Duodenal mucosa (tissue), 2 donors: ENCODE results near the gene MTG2.

Source experiments
- H3K27ac ChIP-seq: one replicate; pipeline ENCODE4 v1.7.0; 2013; ENCODE audit warnings: low read depth, low read length
- H3K27me3 ChIP-seq, 2 donors: one replicate each; pipeline ENCODE4 v1.7.0; 2013; ENCODE audit warnings: low read length in 2 of 2, control low read depth in 1 of 2; ENCODE audit not compliant: insufficient read depth in 2 of 2, control insufficient read depth in 1 of 2
- H3K36me3 ChIP-seq, 2 donors: one replicate each; pipeline ENCODE4 v1.7.0; 2013; ENCODE audit warnings: low read length in 2 of 2, control low read depth in 1 of 2; ENCODE audit not compliant: insufficient read depth in 2 of 2, control insufficient read depth in 1 of 2
- H3K4me1 ChIP-seq, 2 donors: one replicate each; pipeline ENCODE4 v1.7.0; 2013; ENCODE audit warnings: low read length in 2 of 2, control low read depth in 1 of 2; ENCODE audit not compliant: insufficient read depth in 2 of 2, control insufficient read depth in 1 of 2
- H3K4me3 ChIP-seq, 2 donors: one replicate each; pipeline ENCODE4 v1.7.0; 2013; ENCODE audit warnings: low read length in 2 of 2, low read depth in 1 of 2
- H3K9ac ChIP-seq, 2 donors: one replicate each; pipeline ENCODE4 v1.7.0; 2013; ENCODE audit warnings: low read length in 2 of 2, low read depth in 1 of 2
- H3K9me3 ChIP-seq, 2 donors: one replicate each; pipeline ENCODE4 v1.7.0; 2013; ENCODE audit warnings: low read length in 2 of 2, control low read depth in 1 of 2; ENCODE audit not compliant: control insufficient read depth in 1 of 2

MTG2 gene

DNA sequence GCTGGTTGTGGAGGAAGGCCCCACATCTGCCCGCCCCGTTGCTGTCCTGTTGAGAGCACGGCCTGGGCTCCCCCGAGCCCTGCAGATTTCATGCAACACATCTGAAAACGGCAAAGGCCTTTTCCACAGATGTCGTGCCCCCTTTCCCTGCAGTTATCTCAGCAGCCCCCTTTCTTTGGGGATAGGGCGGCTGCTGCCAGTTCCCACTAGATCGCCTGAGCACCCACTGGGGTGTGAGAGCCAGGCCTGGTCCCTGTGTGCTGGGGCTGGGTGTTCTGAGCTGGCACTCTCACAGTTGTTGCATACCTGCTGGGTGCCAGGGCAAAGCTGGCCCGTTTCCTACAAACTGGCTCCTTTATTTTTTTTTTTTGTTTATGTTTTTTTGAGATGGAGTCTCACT, 12.3 kb upstream of the MTG2 start:
- H3K4me3 ChIP-seq, result no peak overlapping the region
- H3K36me3 ChIP-seq, result peaks cover 13 to 39% of the 10 kb centered on the region in 2 donors
- H3K27ac ChIP-seq, result no peak overlapping the region
- H3K9ac ChIP-seq, result no peak overlapping the region
- no peaks in the 10 kb centered on the region for H3K4me1 ChIP-seq
- H3K27me3 ChIP-seq, result no peaks in the 10 kb centered on the region
- H3K9me3 ChIP-seq, result no peaks in the 10 kb centered on the region

DNA sequence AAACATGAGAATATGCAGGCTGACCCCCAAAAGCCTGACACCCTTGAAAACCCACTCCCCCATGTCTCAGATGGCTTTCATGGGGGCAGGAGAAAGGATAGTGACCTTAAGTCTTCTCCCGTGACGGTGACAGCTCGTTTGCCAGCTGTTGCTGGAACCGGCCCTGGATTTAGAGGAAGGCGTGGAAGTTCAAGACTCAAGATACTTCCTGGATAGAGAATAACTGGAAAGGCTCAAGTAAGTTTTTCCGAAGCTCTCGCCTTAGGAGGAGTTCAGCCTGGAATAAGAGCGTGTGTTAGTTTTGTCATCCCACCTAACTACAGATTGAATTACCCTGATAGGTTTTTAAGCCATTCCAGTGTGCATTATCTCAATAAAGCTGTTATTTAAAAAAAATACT, 11.6 kb upstream of the MTG2 start:
- Histone ChIP-seq H3K9ac (no peak overlapping the region), H3K27me3 (no peaks in the 10 kb centered on the region), H3K27ac (no peak overlapping the region), H3K9me3 (no peaks in the 10 kb centered on the region), H3K4me3 (no peak overlapping the region), H3K36me3 (peaks cover 7 to 38% of the 10 kb centered on the region in 2 donors), H3K4me1 (no peaks in the 10 kb centered on the region)

DNA sequence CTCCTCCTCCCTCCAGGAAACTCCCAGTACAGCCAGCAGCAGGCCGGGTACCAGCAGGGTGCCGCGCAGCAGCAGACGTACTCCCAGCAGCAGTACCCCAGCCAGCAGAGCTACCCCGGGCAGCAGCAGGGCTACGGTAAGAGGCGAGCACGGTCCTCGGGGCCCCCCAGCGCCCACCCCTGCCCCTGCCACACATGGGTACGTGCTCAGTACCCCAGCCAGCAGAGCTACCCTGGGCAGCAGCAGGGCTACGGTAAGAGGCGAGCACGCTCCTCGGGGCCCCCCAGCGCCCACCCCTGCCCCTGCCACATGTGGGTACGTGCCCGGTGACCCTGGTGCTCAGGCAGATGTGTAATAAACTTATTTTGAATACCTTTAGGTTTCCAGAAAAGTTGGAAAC, 10.2 kb upstream of the MTG2 start:
- H3K27me3 ChIP-seq, result no peaks in the 10 kb centered on the region
- no peak overlapping the region for H3K9ac ChIP-seq
- no peaks in the 10 kb centered on the region for H3K4me1 ChIP-seq
- no peak overlapping the region for H3K27ac ChIP-seq
- no peak overlapping the region for H3K4me3 ChIP-seq
- H3K36me3 ChIP-seq, result peaks cover 5 to 40% of the 10 kb centered on the region in 2 donors
- H3K9me3 ChIP-seq, result no peaks in the 10 kb centered on the region

DNA sequence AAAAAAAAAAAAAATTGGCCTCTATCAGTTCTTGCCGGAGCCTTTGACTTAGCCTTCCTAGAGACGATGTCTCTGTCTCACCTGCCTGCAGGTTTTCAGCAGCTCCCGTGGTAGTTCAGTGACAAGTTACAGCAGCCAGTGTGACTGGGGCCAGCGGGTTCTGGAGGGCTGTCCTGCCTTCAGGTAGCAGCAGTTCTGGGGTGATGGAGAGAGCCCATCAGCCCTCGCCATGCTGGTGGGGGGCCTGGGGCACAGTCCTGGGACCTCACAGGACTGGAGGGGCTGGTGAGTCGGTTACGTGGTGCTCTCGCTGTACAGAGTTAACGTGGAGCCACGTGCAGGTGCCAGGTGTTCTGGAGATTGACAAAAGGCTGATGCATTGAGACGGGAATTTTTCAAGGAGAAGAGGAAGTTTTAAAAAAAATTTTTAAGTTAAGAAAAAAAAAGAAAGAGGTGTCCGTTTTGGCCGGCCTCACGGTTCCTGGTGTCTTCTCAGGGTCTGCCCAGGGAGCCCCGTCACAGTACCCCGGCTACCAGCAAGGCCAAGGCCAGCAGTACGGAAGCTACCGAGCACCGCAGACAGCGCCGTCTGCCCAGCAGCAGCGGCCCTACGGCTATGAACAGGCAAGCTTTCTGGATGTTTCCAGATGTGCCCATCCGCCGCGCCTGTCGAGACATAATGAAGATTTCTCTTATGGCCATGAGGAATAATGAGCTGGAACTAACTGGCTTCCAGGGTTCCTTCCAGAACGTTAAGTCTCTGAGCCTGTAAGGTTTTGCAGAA, 8.6 kb upstream of the MTG2 start:
- Histone ChIP-seq H3K9ac (no peak overlapping the region), H3K9me3 (no peaks in the 10 kb centered on the region), H3K4me1 (no peaks in the 10 kb centered on the region), H3K4me3 (no peak overlapping the region), H3K27ac (no peak overlapping the region), H3K27me3 (no peaks in the 10 kb centered on the region), H3K36me3 (peaks cover under 1 to 35% of the 10 kb centered on the region in 2 donors)

DNA sequence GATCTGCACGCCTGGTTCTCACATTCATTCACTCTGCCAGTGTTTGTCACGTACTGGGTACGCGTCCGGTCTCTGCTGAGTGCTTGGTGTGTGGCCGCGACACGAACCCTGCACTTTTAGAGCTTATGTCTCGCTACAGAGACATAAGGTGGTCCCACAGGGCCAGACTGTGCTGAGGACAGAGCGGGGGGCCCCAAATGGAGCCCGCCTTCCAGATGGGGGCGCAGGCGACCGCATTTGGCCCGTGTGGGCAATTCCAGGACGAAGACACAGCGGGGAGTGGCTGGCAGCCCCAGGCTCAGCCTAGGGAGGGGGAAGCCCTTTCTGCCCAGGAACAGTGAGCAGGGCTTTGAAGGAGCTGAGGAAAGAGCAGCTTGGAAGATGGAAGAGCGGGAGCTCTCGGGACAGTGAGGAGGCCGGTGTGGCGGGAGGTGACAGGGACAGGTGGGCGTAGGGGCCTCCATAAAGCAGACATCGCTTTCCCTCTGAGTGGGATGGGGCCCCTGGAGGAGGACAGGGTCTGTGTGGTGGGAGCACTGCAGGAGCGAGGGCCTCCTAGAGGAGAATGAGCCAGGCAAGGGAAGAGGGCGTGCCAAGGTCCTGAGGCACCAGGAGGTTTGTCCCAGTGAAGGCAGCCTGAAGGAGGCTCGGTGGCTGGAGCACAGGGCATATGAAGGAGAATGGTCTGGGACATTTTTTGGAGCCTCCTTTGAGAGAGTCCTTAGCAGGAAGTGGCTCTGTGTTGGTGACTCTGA, 7.8 kb upstream of the MTG2 start:
- no peaks in the 10 kb centered on the region for H3K4me1 ChIP-seq
- no peak overlapping the region for H3K4me3 ChIP-seq
- H3K36me3 ChIP-seq, result peaks cover 0 to 31% of the 10 kb centered on the region in 2 donors
- H3K27ac ChIP-seq, result no peak overlapping the region
- no peak overlapping the region for H3K9ac ChIP-seq
- no peaks in the 10 kb centered on the region for H3K9me3 ChIP-seq
- no peaks in the 10 kb centered on the region for H3K27me3 ChIP-seq

DNA sequence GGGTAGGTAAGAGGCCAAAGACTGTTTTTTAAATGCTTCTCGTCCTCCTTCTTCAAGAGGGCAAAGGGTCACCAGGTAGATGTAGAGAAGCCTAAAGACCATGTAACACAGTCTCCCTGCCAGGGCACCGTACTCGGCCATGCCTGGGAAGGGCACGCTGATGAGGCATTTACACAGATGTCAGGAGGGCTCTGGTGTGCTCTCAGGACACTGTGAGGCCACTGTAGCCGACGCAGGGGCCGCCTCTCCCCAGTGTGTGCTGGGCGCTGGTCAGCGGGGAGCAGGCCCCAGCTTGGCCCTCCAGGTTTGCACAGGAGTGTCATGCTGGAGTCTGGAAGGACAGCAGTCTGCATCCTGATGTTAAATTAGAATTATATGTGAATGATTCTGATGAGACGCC, 7.1 kb upstream of the MTG2 start:
- H3K36me3 ChIP-seq, result peaks cover 0 to 31% of the 10 kb centered on the region in 2 donors
- no peaks in the 10 kb centered on the region for H3K27me3 ChIP-seq
- no peak overlapping the region for H3K27ac ChIP-seq
- no peaks in the 10 kb centered on the region for H3K9me3 ChIP-seq
- H3K9ac ChIP-seq, result no peak overlapping the region
- no peak overlapping the region for H3K4me3 ChIP-seq
- no peaks in the 10 kb centered on the region for H3K4me1 ChIP-seq

DNA sequence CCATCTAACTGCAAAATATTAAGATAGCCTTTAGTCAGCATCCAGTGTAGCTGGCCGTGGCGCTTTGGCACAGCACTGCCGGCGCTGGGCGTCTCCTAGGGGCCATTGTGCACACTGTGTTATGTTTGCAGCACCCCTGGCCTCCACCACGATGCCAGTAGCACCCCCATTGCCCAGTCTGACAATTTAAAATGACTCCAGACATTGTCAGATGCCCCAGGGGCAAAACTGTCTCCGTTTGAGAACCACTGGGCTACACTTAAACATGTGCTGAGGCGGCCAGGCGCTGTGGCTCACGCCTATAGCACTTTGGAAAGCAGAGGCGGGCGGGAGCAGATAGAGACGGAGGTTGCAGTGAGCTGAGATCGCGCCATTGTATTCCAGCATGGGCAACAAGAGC, 6.0 kb upstream of the MTG2 start:
- Histone ChIP-seq H3K9ac (no peak overlapping the region), H3K4me3 (no peak overlapping the region), H3K4me1 (peaks cover 3% of the 10 kb centered on the region in 2 donors), H3K27me3 (no peaks in the 10 kb centered on the region), H3K9me3 (no peaks in the 10 kb centered on the region), H3K27ac (no peak overlapping the region), H3K36me3 (peaks cover 0 to 31% of the 10 kb centered on the region in 2 donors)

DNA sequence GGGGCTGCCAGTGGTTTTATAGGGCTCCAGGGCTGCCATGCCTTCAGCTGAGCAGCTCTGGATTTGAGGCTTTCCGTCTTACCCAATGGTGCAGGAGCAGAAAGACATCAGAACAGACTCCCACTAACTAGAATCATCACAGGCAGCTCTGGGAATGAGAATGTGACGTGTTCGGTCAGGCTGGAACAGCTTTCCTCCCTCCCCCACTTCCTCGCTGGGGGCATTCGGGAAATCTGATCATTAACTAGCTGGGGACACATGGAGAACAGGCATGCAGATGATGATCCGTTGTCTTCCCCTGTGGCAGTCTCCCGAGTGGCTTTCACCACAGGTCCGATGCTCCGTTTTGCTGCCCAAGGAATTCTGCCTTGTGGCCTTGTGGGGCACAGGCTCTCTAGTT, 5.5 kb upstream of the MTG2 start:
- H3K9ac ChIP-seq, result no peak overlapping the region
- H3K4me1 ChIP-seq, result peaks cover 6 to 7% of the 10 kb centered on the region in 2 donors
- H3K9me3 ChIP-seq, result no peaks in the 10 kb centered on the region
- peaks cover 0 to 31% of the 10 kb centered on the region in 2 donors for H3K36me3 ChIP-seq
- no peak overlapping the region for H3K4me3 ChIP-seq
- H3K27ac ChIP-seq, result no peak overlapping the region
- no peaks in the 10 kb centered on the region for H3K27me3 ChIP-seq

DNA sequence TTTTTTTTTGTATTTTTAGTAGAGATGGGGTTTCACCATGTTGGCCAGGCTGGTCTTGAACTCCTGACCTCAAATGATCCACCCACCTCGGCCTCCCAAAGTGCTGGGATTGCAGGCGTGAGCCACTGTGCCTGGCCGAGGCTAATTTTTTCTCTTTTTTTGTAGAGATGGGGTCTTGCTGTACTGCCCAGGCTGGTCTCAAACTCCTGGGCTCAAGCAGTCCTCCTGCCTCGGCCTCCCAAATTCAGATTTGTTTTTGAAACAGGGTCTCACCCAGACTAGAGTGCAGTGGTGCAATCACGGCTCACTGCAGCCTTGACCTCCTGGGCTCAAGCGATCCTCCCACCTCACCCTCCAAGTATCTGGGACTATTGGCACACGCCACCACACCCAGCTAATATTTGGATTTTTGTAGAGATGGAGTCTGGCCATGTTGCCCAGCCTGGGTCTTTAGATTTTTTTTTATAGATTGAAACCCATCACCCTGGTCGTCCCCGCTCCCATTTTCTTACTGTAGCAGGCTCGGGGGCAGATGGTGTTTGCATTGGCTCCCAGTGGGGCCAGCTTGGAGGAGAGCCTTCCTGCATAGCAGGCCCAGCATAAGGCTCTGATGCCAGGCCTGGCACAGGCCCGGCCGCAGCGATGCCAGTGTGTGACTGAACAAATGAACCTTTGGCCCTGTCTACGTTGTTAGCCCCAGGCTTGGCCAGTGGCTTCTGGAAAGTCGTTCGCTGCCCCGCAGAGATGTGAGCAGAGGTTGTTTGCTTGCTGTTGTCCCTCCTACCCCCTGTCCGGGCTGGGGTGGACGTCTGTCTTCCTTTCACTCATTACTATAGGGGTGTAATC, 4.3 kb upstream of the MTG2 start:
- Histone ChIP-seq H3K4me3 (no peak overlapping the region), H3K27ac (no peak overlapping the region), H3K36me3 (peaks cover 0 to 31% of the 10 kb centered on the region in 2 donors)

DNA sequence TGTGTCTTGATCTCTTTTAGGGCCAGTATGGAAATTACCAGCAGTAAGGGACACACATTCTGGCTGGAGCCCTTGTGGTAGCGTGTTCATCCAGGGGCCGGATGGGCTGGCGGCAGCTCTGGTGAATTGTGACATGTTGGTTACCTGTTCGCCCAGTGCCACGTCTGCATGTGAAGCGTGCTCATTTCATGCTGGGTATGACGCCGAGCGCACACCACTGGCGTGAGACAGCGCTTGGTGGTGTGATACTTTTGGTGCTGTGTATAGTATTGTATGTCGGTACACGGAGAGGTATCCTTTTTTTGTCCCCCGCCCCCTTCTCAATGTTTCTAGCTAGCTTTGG, 3.7 kb upstream of the MTG2 start:
- H3K4me1 ChIP-seq, result peaks cover 13 to 16% of the 10 kb centered on the region in 2 donors
- H3K9me3 ChIP-seq, result no peaks in the 10 kb centered on the region
- no peaks in the 10 kb centered on the region for H3K27me3 ChIP-seq
- no peak overlapping the region for H3K27ac ChIP-seq
- no peak overlapping the region for H3K9ac ChIP-seq
- H3K36me3 ChIP-seq, result peaks cover 0 to 31% of the 10 kb centered on the region in 2 donors
- no peak overlapping the region for H3K4me3 ChIP-seq

More for the DNA sequence above, 4.3 kb upstream of the MTG2 start:
- Histone ChIP-seq H3K27me3 (no peaks in the 10 kb centered on the region), H3K9ac (no peak overlapping the region), H3K4me1 (peaks cover 10% of the 10 kb centered on the region in 2 donors), H3K9me3 (no peaks in the 10 kb centered on the region)
